ENCODE measurements around the gene ELP5.
"Not testable (repeated sequence)": the region's sequence is repeated elsewhere in the genome, so short reads cannot be mapped to it uniquely, and the experiment has no call there.

Gene ELP5

GRCh38 chr17:7235693-7236665 lies 16.0 kb upstream of the ELP5 start:
- FAIRE-seq = no peak

DNA sequence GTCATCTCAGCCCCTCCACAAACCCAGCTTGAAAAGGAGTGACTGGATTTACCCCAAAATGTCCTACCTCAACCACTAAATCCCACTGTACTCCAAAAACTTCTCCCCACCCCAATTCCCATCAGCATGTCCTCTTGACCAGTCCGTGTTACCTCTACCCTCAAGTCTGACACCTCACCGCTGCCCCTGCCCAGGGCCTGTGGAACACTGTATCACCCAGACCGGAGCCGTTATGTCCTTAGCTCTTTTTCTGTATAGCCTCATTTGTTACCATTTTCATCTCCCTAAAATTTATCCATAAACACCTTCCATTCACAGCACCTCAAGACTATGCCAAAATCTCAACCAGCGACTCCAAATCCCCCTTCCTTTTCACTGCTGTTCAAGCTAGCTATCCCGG lies 15.2 kb upstream of the ELP5 start:
- DNase-seq (ENCODE audit: low spot score) (no peak), FAIRE-seq (no peak)

More at GRCh38 chr17:7235693-7236665, 16.0 kb upstream of the ELP5 start:
- DNase-seq (ENCODE audit: low spot score) = no peak

GRCh38 chr17:7237266-7237760 lies 14.7 kb upstream of the ELP5 start:
- FAIRE-seq (no peak), DNase-seq (ENCODE audit: low spot score) (no peak)

- FAIRE-seq = no peak
- DNase-seq (ENCODE audit: low spot score) = peak; percentile 54
Measured at GRCh38 chr17:7237761-7238419, 14.1 kb upstream of the ELP5 start.

DNA sequence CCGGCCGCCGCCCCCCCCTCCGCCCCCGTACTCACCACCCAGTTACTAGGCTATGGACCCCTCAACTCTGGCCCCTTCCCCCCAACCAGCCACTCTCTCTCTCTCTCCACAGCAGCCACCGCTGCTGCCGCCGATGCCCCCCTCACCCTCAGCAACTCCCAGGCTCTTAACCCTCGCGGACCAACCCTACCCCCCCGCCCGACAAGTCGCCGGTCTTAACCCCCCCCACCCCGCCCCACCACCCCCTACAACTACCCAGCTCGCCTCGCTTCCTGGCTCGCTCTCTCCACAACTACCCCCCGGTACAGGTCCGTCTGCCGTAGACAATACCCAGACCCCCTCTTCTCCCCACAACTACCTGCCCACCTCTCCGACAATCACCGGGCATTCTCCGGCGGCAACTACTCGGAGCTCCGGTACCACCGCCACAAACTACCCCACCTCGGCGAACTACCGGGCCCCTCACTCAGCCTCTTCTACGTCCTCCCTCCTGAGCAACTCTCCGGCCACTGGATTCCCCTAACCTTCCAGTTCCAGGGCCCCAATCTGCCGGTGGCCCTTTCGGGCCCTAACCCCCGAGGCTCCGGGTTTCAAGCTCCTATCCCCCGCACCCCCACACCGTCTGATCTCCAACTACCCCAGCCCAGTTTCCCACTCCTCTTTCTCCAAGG lies 13.5 kb upstream of the ELP5 start:
- DNase-seq (ENCODE audit: low spot score) (peak; percentile 23), FAIRE-seq (no peak)

- FAIRE-seq (no peak), DNase-seq (ENCODE audit: low spot score) (peak; percentile 95)
Measured at GRCh38 chr17:7239091-7240027, 12.7 kb upstream of the ELP5 start, which contains the start of gene PHF23. Gene PHF23 (minus strand): TSS chr17:7239457. CDS start chr17:7239279, 178 bp downstream.

DNA sequence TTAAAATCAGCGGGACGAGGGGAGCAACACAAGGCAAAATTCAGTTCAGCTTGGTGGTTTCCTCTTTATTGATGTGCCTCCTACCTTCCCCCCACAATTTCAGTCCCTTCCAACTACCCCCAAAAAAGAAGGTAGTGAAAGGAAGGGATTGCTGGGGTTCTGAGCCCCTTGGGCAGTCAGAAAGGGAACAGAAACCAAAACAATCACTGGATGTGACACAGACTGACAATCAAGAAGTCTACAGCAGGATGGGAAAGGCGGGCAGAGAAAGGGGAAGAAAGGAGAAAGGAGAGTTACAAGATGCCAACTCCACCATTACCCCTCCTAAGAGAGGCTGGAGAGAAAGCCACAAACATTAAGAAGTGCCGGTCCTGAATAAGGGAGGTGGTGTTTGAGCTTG lies 11.6 kb upstream of the ELP5 start:
- DNase-seq (ENCODE audit: low spot score) (no peak), FAIRE-seq (no peak)

DNA sequence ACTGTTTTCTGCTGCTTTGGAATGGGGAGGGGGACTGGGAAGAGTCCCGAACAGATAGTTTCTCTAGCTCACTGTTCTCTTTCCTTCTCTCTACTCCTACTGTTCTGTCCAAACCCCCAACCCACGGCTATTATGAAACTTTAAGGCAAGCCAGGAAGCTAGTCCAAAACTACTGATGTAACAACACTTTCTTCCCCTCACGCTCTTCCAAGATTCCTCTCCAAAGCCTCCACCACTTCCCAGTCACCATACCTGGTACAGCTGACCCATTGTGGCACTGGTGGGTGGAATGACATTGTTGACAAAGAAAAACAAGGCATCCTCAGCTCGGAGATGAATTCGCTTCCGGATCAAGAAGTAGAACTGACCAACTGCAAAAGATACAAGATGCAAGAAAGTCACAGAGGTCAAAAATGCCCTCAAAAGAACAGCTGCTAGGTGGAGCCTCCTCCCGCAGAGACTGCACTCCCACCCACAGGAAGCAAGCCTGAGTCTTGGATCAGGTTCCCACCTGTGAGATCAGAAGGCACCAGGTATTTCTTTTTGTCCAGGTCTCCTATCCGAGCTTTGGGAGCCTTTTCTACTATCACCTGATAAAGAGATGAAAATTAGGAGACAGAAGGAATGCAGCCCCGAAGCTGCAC lies 10.8 kb upstream of the ELP5 start:
- no peak for DNase-seq (ENCODE audit: low spot score)
- FAIRE-seq = no peak

DNA sequence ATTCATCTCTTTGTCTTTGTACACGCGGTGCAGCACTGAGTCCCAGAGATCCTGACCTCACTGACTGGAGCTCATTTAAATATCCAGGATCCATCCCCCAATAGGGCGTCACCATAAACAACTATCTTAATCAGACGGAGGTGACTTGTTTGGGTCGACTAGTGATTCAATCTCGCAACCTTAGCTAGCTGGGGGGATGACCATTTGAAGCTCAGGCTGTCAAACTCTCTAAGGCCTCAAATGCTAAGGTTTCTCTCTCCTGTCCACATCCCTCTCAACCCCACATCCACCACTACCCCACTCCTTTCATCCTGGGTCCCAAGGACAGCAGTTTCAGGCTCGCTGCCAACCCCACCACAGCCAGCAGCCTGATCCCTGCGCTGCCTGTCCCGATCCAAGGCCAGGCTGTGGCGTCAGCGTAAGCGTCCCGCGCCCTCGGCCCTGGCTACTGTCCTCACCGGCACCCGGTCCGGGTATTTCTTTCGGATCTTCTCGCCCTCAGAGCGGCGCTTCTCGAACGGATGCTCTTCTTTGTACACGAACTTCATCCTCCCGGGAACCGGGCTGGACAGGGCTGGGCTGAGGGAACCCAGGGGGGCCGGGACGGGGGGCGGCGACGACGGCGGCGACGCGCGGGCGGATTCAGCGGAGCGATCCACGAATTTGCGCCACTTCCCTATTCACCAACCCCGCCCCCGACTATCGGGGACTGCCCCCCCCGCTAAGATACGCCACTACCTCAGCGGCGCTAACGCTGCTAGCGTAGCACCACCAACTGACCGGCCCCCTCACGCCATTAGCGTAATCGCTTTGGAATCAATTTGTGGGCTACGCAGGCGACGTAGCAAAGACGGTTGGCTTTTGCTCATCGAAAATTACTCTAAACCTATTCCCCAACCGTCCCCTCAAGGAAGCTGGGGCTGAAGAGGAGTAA lies 10.0 kb upstream of the ELP5 start, which contains the start of gene GABARAP:
Gene GABARAP, minus strand, starts transcription at position 667 of the 934 bp plus-strand sequence. Its CDS starts 119 bp downstream, at position 548.
- no peak for FAIRE-seq
- DNase-seq (ENCODE audit: low spot score) = peak; percentile 72

GRCh38 chr17:7242717-7243452 lies 9.1 kb upstream of the ELP5 start:
- FAIRE-seq (no peak), DNase-seq (ENCODE audit: low spot score) (peak; percentile 79)

DNA sequence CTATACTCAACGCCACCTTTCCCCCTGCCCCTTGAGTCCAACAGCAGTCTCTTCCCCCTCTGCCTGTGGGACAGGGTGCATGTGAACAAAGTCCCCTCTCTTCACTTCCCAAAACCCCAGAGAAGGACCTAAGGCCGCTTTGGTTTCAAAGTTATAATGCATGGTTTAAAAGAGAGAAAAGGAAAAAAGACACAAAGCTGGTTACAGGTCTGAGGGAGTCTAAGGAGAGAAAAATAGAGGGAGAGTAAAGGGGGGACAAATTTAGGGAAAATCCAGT lies 8.6 kb upstream of the ELP5 start:
- FAIRE-seq = no peak
- DNase-seq (ENCODE audit: low spot score) = no peak

GRCh38 chr17:7243838-7244237 lies 8.2 kb upstream of the ELP5 start:
- DNase-seq (ENCODE audit: low spot score); FAIRE-seq: not testable (repeated sequence)

GRCh38 chr17:7246779-7247178 lies 5.2 kb upstream of the ELP5 start:
- FAIRE-seq (no peak), DNase-seq (ENCODE audit: low spot score) (no peak)

GRCh38 chr17:7248796-7249195 lies 3.2 kb upstream of the ELP5 start:
- DNase-seq (ENCODE audit: low spot score) (no peak), FAIRE-seq (no peak)

DNA sequence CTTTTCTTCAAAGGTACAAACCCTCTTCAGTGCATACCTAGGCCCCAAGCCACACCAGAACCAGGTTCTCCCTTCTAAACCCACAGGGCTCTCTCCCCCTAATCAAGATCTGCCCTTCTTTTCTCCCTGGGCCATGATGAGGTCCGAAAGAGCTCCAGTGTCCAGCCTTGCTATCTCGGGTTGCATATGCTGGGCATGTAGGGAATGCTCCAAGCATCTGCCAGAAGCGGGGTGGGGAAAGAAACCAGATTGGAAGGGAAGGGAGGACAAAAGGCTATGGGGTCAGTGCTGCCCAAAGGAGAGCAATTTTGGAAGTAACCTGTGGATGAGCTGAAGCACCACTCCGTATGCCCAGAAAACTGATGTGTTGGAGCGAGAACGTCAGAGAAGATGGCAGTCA lies 2.8 kb upstream of the ELP5 start:
- DNase-seq (ENCODE audit: low spot score) (no peak), FAIRE-seq (no peak)

DNA sequence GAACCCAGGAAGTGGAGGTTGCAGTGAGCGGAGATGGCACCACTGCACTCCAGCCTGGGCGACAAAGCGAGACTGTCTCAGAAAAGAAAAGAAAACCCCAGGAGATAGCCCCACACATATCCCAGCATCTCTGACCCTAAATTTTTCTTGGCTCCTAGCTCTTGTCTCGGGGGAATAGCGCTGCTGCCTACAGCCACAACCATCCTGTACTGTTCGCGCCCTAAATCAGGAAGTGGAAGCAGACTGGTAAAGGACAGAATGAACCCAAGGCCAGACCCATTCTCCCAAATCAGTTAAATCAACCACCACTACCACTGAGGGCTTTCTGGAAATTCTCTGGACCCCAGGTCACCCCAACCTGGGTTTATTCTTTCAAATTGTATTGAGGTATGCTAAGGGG lies 2.2 kb upstream of the ELP5 start:
- no peak for DNase-seq (ENCODE audit: low spot score)
- no peak for FAIRE-seq

GRCh38 chr17:7250695-7251627 lies 1.1 kb upstream of the ELP5 start:
- no peak for FAIRE-seq

More at GRCh38 chr17:7250695-7251627, 1.1 kb upstream of the ELP5 start:
- DNase-seq (ENCODE audit: low spot score) = no peak

Data from urothelium cell line (cell line).